ENCODE measurements around the gene ADAMTS6.

Gene ADAMTS6

GRCh38 chr5:65512170-65512937, 30.6 kb upstream of the ADAMTS6 start:
- H3K4me2 ChIP-seq (ENCODE audit: low read length), result no peak overlapping the region
- H3K4me1 ChIP-seq (ENCODE audit: control insufficient read depth, low read length), result no peaks in the 10 kb centered on the region

GRCh38 chr5:65508978-65509377, 27.3 kb upstream of the ADAMTS6 start:
- H3K9me2 ChIP-seq (replicated peaks; ENCODE audit: control insufficient read depth, low read length), result no peaks in the 10 kb centered on the region
- no peaks in the 10 kb centered on the region for H3K79me2 ChIP-seq (ENCODE audit: control insufficient read depth, low read length)
- H3K36me3 ChIP-seq (ENCODE audit: control insufficient read depth, low read length), result no peaks in the 10 kb centered on the region
- H3K27ac ChIP-seq (ENCODE audit: low read depth, low read length), result no peak overlapping the region
- H3K4me1 ChIP-seq (ENCODE audit: control insufficient read depth, low read length), result no peaks in the 10 kb centered on the region
- H3K4me3 ChIP-seq (ENCODE audit: low read length), result no peak overlapping the region
- H3K4me2 ChIP-seq (ENCODE audit: low read length), result no peak overlapping the region
- no peaks in the 10 kb centered on the region for H3K9me3 ChIP-seq (ENCODE audit: control insufficient read depth, insufficient read depth, low read length)
- H3K27me3 ChIP-seq (ENCODE audit: control insufficient read depth, low read length), result no peaks in the 10 kb centered on the region
- H4K20me1 ChIP-seq (ENCODE audit: control insufficient read depth, insufficient read depth, low read depth, low read length), result no peaks in the 10 kb centered on the region
- peaks cover 8% of the 10 kb centered on the region; the same call in 1 of the 2 replicates for H3F3A ChIP-seq (ENCODE audit: control insufficient read depth, insufficient read depth)
- TF ChIP-seq EZH2phosphoT487 (IDR thresholded peaks at IDR 0.05; ENCODE audit: borderline replicate concordance, low read length) (no peak), CTCF (IDR thresholded peaks at IDR 0.05; ENCODE audit: low read depth, low read length, poor library complexity, severe bottlenecking) (no peak)

More at GRCh38 chr5:65512170-65512937, 30.6 kb upstream of the ADAMTS6 start:
- no peaks in the 10 kb centered on the region for H4K20me1 ChIP-seq (ENCODE audit: control insufficient read depth, insufficient read depth, low read depth, low read length)
- H3K36me3 ChIP-seq (ENCODE audit: control insufficient read depth, low read length), result no peaks in the 10 kb centered on the region
- TF ChIP-seq EZH2phosphoT487 (IDR thresholded peaks at IDR 0.05; ENCODE audit: borderline replicate concordance, low read length), result no peak
- no peak for TF ChIP-seq CTCF (IDR thresholded peaks at IDR 0.05; ENCODE audit: low read depth, low read length, poor library complexity, severe bottlenecking)
- H3K79me2 ChIP-seq (ENCODE audit: control insufficient read depth, low read length), result no peaks in the 10 kb centered on the region
- peaks cover 8% of the 10 kb centered on the region; the same call in 1 of the 2 replicates for H3F3A ChIP-seq (ENCODE audit: control insufficient read depth, insufficient read depth)
- no peaks in the 10 kb centered on the region for H3K9me3 ChIP-seq (ENCODE audit: control insufficient read depth, insufficient read depth, low read length)
- H3K4me3 ChIP-seq (ENCODE audit: low read length), result no peak overlapping the region
- H3K27ac ChIP-seq (ENCODE audit: low read depth, low read length), result no peak overlapping the region
- no peaks in the 10 kb centered on the region for H3K9me2 ChIP-seq (replicated peaks; ENCODE audit: control insufficient read depth, low read length)
- no peaks in the 10 kb centered on the region for H3K27me3 ChIP-seq (ENCODE audit: control insufficient read depth, low read length)

GRCh38 chr5:65506961-65507360, 25.2 kb upstream of the ADAMTS6 start:
- no peaks in the 10 kb centered on the region for H3K9me3 ChIP-seq (ENCODE audit: control insufficient read depth, insufficient read depth, low read length)
- H3K27me3 ChIP-seq (ENCODE audit: control insufficient read depth, low read length), result no peaks in the 10 kb centered on the region
- no peaks in the 10 kb centered on the region for H4K20me1 ChIP-seq (ENCODE audit: control insufficient read depth, insufficient read depth, low read depth, low read length)
- no peak for TF ChIP-seq CTCF (IDR thresholded peaks at IDR 0.05; ENCODE audit: low read depth, low read length, poor library complexity, severe bottlenecking)
- TF ChIP-seq EZH2phosphoT487 (IDR thresholded peaks at IDR 0.05; ENCODE audit: borderline replicate concordance, low read length), result no peak
- H3K36me3 ChIP-seq (ENCODE audit: control insufficient read depth, low read length), result no peaks in the 10 kb centered on the region
- no peaks in the 10 kb centered on the region for H3K4me1 ChIP-seq (ENCODE audit: control insufficient read depth, low read length)
- no peak overlapping the region for H3K4me2 ChIP-seq (ENCODE audit: low read length)
- H3F3A ChIP-seq (ENCODE audit: control insufficient read depth, insufficient read depth), result no peaks in the 10 kb centered on the region
- H3K79me2 ChIP-seq (ENCODE audit: control insufficient read depth, low read length), result no peaks in the 10 kb centered on the region
- no peak overlapping the region for H3K27ac ChIP-seq (ENCODE audit: low read depth, low read length)
- no peaks in the 10 kb centered on the region for H3K9me2 ChIP-seq (replicated peaks; ENCODE audit: control insufficient read depth, low read length)
- no peak overlapping the region for H3K4me3 ChIP-seq (ENCODE audit: low read length)
